IPS-20b (cell line): ENCODE measurements around the gene ACSS1.

ENCODE experiments used
- H3K27ac ChIP-seq: one replicate; pipeline ENCODE4 v1.5.1; 2013; ENCODE audit warnings: low read length
- H3K27me3 ChIP-seq: 2 replicates; pipeline ENCODE4 v1.6.1; 2013; ENCODE audit warnings: mild to moderate bottlenecking, low read length, inconsistent platforms; ENCODE audit not compliant: insufficient read depth
- H3K36me3 ChIP-seq: 2 replicates; pipeline ENCODE4 v1.6.1; 2013; ENCODE audit warnings: low read depth, mild to moderate bottlenecking, inconsistent platforms, low read length, moderate library complexity; ENCODE audit not compliant: insufficient read depth
- H3K4me1 ChIP-seq: 2 replicates; pipeline ENCODE4 v1.6.1; 2013; ENCODE audit warnings: mild to moderate bottlenecking, control low read depth, inconsistent platforms, low read length, moderate library complexity; ENCODE audit not compliant: insufficient read depth
- H3K4me3 ChIP-seq: 2 replicates; pipeline ENCODE4 v1.5.1; 2013; ENCODE audit warnings: mild to moderate bottlenecking, low read length, inconsistent platforms
- H3K9ac ChIP-seq: 2 replicates; pipeline ENCODE4 v1.6.1; 2013; ENCODE audit warnings: low read depth, mild to moderate bottlenecking, inconsistent platforms, low read length, moderate library complexity
- H3K9me3 ChIP-seq: 2 replicates; pipeline ENCODE4 v1.6.1; 2013; ENCODE audit warnings: mild to moderate bottlenecking, low read depth, low read length, inconsistent platforms; ENCODE audit not compliant: insufficient read depth

The ACSS1 gene

DNA sequence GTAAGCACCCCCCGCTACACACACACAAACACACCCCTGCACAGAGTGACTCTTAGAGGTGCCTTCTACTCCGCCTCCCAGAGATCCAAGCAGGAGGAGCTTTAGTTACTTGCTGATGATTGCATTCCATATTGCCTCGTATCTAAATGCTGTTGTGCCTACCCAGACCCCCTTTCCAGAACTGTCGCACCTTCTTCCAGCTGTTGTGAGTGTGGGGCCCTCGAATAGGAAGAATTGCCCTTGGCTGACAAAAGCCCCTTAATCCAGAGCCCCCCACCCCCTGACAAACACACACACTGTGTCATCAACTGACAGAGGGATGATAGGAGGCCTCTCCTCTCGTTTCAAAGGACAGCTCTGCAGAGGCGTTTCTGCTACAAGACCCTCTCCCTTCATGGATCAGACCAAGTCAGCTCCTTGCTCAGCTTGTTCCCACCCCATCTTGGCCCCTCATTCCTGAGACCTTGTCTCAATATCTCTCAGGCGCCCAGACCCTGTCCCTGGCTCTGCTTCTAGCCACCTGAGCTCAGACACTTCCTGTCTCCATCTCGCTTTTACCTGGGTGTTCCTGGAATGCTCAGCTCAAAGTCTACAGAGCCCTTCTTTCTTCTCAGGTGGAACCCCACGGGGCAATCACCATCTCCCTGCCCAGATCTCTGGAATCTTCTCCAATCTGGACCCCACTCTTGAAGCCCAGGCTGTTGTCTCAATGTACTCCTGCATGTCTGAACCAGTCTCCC lies 28.0 kb upstream of the ACSS1 start:
- peaks cover 99% of the 10 kb centered on the region for H3K27me3 ChIP-seq
- no peak overlapping the region for H3K9ac ChIP-seq
- no peaks in the 10 kb centered on the region for H3K36me3 ChIP-seq
- H3K4me3 ChIP-seq, result no peak overlapping the region
- peaks cover 8% of the 10 kb centered on the region; the same call in 1 of the 2 replicates for H3K4me1 ChIP-seq
- no peak overlapping the region for H3K27ac ChIP-seq
- peaks cover 5% of the 10 kb centered on the region; the same call in 1 of the 2 replicates for H3K9me3 ChIP-seq

DNA sequence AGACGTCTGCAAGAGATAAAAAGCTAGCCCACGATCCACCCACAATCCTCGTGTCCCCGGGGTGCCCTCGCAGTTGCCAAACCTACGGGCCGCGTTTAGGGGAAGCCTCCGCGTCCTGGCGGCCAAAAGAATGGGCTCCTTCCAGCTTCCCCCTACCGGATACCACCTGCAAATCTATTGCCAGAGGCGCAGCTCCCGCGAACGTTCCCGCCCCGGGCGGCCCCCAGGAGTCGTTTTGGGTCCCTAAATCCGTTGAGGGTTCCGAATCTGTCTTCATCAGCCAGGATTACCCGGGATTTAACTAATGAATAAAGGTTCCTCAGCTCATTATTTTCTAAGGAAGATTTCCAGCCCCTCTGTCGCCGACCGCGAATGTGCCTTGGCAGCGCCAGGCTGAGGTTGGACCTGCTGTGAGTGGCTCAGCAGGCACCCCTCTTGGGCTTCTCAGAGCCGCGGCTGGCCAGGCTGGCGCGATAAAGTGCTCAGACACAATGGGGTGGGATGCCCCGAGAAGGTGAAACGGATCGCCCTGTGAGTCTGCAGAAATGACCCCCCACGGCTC lies 26.8 kb upstream of the ACSS1 start:
- H3K27me3 ChIP-seq, result peaks cover 99% of the 10 kb centered on the region
- no peak overlapping the region for H3K27ac ChIP-seq
- peaks cover 5% of the 10 kb centered on the region; the same call in 1 of the 2 replicates for H3K9me3 ChIP-seq
- H3K4me1 ChIP-seq, result peaks cover 8% of the 10 kb centered on the region; the same call in 1 of the 2 replicates
- peak overlapping the region; percentile 39; the same call in 1 of the 2 replicates for H3K4me3 ChIP-seq
- H3K36me3 ChIP-seq, result no peaks in the 10 kb centered on the region
- H3K9ac ChIP-seq, result no peak overlapping the region

DNA sequence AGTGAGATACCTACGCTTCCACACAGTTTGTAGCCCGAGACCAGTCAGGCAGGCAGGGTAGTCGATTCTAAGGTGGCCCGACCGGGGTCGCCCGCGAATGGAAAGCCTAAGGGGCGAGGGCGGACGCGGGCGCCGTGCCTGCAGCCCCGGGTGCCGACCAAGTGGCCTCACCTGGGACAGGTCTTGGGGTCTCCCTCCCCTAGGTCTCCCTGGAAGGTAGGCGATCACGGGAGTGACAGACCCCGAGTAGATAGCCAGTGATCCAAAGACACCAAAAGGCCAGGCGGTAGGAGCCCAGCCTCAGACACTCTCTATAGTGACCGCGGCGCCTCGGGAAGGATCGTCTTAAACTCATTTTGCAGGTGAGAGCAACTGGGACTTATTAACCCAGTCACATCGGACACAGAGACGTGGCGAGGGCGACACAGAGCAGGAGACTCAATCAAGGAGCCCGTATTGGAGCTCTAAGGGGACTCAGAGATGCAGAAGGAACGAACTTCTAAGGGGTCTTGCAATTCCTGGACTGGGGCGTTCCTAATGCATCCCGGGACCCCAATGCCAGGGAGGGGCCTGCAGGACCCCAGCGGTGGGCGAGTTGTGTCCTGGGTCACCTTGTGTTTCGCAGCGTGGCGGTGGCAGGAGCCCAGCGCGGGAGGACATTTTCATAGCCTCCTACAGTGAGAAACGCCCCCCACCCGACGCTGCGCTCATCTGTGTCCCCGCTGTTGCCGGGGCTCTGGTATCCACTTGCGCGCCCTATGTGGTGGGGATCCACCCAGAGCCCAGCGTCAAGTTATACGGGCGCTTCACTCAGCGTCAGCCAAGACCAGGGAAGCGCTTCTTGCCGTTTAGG lies 26.1 kb upstream of the ACSS1 start:
- no peak overlapping the region for H3K27ac ChIP-seq
- no peaks in the 10 kb centered on the region for H3K36me3 ChIP-seq
- peaks cover 8% of the 10 kb centered on the region; the same call in 1 of the 2 replicates for H3K4me1 ChIP-seq
- H3K27me3 ChIP-seq, result peaks cover 100% of the 10 kb centered on the region
- H3K4me3 ChIP-seq, result peak overlapping the region; percentile 56
- no peak overlapping the region for H3K9ac ChIP-seq
- H3K9me3 ChIP-seq, result peaks cover 5% of the 10 kb centered on the region; the same call in 1 of the 2 replicates

DNA sequence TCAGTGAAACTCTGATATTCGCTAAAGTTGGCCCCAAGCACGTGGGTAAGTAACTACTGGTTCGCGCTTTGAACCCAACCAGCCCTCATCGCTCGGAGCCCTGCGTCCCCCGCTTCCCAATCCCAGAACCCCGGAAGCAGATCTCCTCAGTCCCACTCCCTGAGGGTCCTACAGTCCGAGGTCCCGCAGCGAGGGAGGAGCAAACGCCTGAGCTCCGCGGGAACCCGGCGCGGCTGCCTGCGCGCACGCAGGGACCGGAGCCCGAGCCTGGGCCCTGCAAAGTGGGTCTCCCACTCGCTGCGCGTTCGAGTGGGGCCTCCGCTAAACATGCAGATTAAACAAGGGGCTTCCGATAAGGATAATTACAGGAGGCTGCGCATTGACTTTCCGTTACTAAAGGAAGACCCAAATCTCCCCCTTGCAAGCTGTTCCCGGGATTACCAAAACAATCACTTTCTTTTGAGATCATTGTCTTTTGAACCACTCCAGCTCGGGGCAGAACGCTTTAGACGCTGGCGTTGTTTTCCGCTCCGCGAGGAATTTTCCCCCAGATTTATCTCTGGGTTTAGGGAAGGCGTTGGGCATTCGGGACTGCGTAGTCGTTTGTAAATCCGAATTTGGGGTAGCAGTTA lies 25.3 kb upstream of the ACSS1 start:
- Histone ChIP-seq H3K27me3 (peaks cover 100% of the 10 kb centered on the region), H3K9me3 (peaks cover 5% of the 10 kb centered on the region; the same call in 1 of the 2 replicates), H3K27ac (no peak overlapping the region), H3K36me3 (no peaks in the 10 kb centered on the region), H3K9ac (no peak overlapping the region), H3K4me3 (peak overlapping the region; percentile 56), H3K4me1 (peaks cover 8% of the 10 kb centered on the region; the same call in 1 of the 2 replicates)

DNA sequence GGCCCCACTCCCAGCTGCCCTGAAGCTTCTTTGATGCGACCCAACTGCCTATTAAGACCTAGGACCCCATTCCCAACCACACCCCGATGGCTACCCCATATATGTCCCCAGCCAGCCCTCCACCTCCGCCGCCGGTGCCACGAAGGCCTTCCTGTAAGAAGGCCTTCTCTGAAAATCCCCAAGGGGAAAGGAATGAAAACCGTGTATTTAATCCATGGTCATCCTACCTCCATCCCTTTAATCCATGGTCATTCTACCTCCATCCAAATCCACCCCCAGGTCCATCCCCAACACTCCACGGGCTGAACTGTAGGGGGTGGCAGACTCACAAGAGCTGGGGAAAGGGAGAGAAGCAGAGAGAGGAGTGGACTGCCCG lies 24.5 kb upstream of the ACSS1 start:
- Histone ChIP-seq H3K36me3 (no peaks in the 10 kb centered on the region), H3K9ac (no peak overlapping the region), H3K27me3 (peaks cover 100% of the 10 kb centered on the region), H3K4me3 (peak overlapping the region; percentile 56; the same call in 1 of the 2 replicates), H3K4me1 (peaks cover 8% of the 10 kb centered on the region; the same call in 1 of the 2 replicates), H3K9me3 (peaks cover 5% of the 10 kb centered on the region; the same call in 1 of the 2 replicates), H3K27ac (no peak overlapping the region)

DNA sequence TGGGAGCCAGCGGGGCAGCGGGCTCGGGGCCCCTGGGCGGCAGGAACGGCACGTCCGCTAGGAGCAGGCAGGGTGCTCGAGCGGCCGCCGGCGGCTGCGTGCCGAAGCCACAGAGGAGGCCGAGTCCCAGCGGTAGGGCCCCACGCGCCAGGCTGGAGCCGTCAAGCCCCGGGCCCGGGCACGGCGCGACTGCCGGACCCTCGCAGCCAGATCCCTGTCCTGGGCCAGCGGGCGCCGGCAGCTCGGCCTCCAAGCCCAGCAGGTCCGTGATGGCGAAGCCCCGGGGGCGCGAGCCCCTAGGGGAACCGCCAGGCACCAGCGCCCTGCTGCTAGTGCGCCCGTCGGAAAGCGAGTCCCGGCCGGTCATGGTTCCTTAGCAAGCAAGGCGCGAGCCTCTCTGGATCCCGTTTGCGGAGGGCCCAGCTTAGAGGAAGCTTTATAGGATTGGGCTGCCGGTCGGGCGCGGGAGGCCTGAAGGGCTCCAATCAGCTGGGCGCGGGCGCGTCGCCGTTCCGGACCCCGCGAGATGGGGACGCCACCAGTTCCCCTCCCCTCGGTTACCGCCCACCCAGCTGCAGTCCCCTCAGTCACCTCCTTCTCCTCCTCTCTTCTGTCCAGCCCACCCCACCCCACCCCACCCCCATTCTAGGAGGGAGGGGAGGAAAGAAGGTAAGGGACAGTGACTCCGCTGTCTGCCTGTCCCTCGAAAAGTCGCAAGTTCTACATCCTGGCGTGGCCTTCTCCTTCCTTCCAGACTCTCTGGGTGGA lies 24.0 kb upstream of the ACSS1 start, which contains the start of gene VSX1:
Gene VSX1, minus strand, starts transcription at position 412 of the 768 bp plus-strand sequence. Its CDS starts 45 bp downstream, at position 367.
- peaks cover 100% of the 10 kb centered on the region for H3K27me3 ChIP-seq
- H3K4me3 ChIP-seq, result peak within 1 kb of the TSS; percentile 66
- H3K27ac ChIP-seq, result no peak within 1 kb of the TSS
- H3K9ac ChIP-seq, result no peak within 1 kb of the TSS
- no peaks in the 10 kb centered on the region for H3K36me3 ChIP-seq
- peaks cover 5% of the 10 kb centered on the region; the same call in 1 of the 2 replicates for H3K9me3 ChIP-seq
- peaks cover 8% of the 10 kb centered on the region; the same call in 1 of the 2 replicates for H3K4me1 ChIP-seq

DNA sequence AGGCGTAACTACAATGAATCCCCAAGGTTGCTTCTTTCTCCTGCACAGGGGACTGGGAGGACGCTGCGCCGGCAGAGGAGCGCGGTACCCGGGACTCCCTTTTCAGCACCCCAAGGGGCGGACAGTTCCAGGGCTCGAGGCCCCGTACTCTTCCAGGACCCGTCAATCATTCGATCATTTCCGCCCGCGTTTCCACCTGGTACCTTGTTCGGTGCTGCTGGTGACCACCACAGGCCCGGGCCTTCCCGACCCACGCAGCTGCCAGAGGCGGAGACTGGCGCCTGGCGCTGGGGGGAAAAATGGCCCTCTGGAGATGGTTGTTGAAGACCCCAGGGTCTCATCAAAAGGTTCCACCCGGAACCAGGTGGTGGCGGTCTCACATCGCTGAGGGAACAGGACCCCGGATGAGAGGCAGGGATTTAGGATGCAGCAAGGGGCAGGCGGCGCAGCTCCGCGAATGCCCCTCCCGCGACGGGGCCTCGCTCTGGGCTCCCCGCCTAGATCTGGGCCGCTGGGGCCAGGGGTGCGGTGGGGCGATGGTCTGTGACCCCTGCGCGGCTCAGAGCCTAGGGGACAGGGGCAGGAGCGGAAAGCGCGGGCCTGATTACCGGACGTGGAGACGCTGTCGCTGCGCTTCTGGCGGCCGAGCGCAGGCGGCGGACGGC lies 23.3 kb upstream of the ACSS1 start:
- H3K27ac ChIP-seq, result no peak overlapping the region
- H3K36me3 ChIP-seq, result no peaks in the 10 kb centered on the region
- peak overlapping the region; percentile 66; the same call in 1 of the 2 replicates for H3K4me3 ChIP-seq
- H3K4me1 ChIP-seq, result peaks cover 8% of the 10 kb centered on the region; the same call in 1 of the 2 replicates
- peaks cover 100% of the 10 kb centered on the region for H3K27me3 ChIP-seq
- no peak overlapping the region for H3K9ac ChIP-seq
- H3K9me3 ChIP-seq, result peaks cover 5% of the 10 kb centered on the region; the same call in 1 of the 2 replicates

DNA sequence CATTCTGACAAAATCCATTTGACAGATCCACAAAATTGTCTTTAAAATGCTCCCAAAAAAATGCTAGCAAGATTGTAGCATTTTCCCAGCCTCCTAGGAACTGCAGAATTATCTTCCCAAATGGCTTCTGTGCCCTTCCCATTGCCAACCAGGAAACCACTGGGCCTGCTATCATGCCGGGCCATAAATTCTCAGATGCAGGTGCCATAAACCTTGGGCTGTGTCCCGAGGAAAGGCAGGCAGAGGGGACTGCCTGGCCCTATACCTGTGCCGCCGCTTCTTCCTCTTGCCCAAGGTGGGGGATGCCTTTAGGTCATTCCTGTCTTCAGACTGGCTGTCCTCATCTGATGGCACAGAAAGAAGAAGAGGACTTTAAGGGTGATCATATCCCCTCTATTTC lies 21.2 kb upstream of the ACSS1 start:
- no peaks in the 10 kb centered on the region for H3K36me3 ChIP-seq
- H3K27me3 ChIP-seq, result peaks cover 98% of the 10 kb centered on the region
- peaks cover 8% of the 10 kb centered on the region; the same call in 1 of the 2 replicates for H3K4me1 ChIP-seq
- no peak overlapping the region for H3K4me3 ChIP-seq
- H3K27ac ChIP-seq, result no peak overlapping the region
- H3K9ac ChIP-seq, result no peak overlapping the region
- H3K9me3 ChIP-seq, result peaks cover 5% of the 10 kb centered on the region; the same call in 1 of the 2 replicates

DNA sequence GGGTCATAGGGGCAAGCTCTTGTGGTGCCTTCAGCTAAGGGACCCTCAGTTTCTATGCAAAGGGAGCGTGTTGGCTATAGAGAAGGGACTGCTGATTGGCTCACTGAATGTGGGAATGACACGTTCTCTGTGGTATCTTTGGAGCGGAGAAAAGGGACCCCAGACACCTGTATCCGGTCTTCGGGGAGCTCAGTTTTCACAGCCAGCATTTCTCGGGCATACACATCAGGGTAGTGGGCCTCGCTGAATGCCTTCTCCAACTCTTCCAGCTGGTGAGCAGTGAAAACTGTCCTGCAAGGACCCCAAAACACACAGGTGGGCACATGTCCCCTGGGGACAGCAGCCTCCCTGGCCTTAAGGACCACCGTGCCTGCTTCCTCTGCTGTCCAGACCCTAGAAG lies 20.7 kb upstream of the ACSS1 start:
- H3K36me3 ChIP-seq, result no peaks in the 10 kb centered on the region
- no peak overlapping the region for H3K4me3 ChIP-seq
- H3K27ac ChIP-seq, result no peak overlapping the region
- peaks cover 94% of the 10 kb centered on the region for H3K27me3 ChIP-seq
- peaks cover 5% of the 10 kb centered on the region; the same call in 1 of the 2 replicates for H3K9me3 ChIP-seq
- no peak overlapping the region for H3K9ac ChIP-seq
- H3K4me1 ChIP-seq, result peaks cover 7% of the 10 kb centered on the region; the same call in 1 of the 2 replicates

DNA sequence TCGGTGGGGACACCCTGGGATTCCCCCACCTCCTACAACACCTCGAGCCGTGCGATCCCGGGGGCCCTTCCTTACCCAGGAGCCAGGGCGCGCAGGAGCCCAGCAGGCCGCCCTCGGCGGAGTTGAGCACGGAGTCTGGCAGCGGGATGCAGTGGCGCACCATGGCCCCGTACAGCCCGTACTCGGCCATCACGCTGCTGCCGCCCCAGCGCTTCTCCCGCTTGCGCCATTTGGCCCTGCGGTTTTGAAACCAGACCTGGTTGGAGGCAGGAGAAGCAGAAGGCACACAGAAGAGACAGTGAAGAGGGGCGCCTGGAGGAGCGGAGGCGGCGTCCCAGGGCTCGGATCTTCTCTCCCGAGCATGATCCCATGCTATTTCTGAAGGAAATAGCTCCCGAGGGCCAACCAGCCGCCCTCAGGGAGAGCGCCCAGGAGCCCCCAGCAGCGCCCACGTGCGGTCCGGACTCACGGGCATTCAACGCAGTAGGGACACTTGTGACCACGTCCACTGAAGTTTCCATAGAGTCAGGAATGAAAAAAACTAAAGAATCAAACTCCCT lies 19.8 kb upstream of the ACSS1 start:
- H3K4me3 ChIP-seq, result peak overlapping the region; percentile 61
- H3K4me1 ChIP-seq, result no peaks in the 10 kb centered on the region
- no peaks in the 10 kb centered on the region for H3K36me3 ChIP-seq
- no peak overlapping the region for H3K9ac ChIP-seq
- peaks cover 90% of the 10 kb centered on the region for H3K27me3 ChIP-seq
- no peak overlapping the region for H3K27ac ChIP-seq
- H3K9me3 ChIP-seq, result no peaks in the 10 kb centered on the region
